Measurements from ENCODE around the gene XPA. TPM values are rescaled to one million over a fixed set of nuclear protein-coding genes. Genes with fewer than 3 reads are reported as not detected.
A peak's percentile ranks its signal among the peaks of the same experiment; 100 is the strongest.

Gene XPA
- polyA plus RNA-seq, 1 experiment, result 1.4 TPM

DNA sequence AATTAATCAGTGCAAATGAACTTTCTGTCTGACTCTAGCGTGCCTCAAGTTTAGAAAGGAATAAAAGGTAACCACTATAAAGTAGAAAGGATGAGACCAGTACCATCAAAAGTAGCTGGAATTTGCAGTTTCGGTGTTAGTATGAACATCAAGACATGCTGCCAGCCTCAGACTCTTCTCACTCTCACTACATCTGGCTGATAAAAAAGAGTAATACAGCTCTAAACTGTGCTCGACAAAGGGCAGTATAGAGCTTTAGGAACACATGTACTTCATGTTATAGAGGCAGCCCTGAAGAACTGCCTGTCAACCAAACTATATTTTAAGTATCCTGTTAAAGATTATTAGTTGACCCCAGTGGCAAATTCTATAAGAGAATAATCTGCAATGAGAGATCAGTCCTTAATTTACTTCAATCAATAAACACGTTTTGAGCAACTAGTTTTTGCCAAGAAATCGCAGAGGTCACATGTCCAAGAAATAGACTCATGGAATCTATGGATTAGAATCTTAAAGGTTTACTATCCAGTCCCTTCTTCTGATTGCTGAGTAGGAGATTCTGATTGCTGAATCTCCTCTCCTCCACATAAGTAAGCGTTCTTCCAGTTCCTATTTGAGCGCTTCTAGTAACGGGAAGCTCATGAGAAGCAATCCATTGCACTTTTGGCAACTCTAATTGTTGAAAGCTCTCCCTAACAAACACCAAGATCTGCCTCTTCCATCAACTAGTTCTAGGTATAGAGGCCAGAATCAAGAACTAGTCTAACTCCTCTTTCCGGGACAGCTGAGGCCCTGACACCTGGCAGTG, 941 bp downstream of the XPA start:
- ChIA-PET CTCF (interaction anchor here (0.8 to 1.9 kb wide), 4 partner anchors 17 to 287 kb away, joined by 3 to 7 read pairs (median 4); no protein-coding TSS in a partner anchor), POLR2A (no interaction called here)
- DNase-seq (ENCODE audit: low read depth), result no peak
- H3K27me3 ChIP-seq (ENCODE audit: control insufficient read depth, insufficient read depth, low read length), result no peaks in the 10 kb centered on the region; the same call in none of the 2 replicates
- TF ChIP-seq, protein P1, sequence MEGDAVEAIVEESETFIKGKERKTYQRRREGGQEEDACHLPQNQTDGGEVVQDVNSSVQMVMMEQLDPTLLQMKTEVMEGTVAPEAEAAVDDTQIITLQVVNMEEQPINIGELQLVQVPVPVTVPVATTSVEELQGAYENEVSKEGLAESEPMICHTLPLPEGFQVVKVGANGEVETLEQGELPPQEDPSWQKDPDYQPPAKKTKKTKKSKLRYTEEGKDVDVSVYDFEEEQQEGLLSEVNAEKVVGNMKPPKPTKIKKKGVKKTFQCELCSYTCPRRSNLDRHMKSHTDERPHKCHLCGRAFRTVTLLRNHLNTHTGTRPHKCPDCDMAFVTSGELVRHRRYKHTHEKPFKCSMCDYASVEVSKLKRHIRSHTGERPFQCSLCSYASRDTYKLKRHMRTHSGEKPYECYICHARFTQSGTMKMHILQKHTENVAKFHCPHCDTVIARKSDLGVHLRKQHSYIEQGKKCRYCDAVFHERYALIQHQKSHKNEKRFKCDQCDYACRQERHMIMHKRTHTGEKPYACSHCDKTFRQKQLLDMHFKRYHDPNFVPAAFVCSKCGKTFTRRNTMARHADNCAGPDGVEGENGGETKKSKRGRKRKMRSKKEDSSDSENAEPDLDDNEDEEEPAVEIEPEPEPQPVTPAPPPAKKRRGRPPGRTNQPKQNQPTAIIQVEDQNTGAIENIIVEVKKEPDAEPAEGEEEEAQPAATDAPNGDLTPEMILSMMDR (IDR thresholded peaks at IDR 0.05; ENCODE audit: insufficient read depth, low read depth, low read length), result no peak
- no peaks in the 10 kb centered on the region for H3K36me3 ChIP-seq (ENCODE audit: control insufficient read depth, insufficient read depth, low read length)
- H3K4me3 ChIP-seq (ENCODE audit: low read depth, low read length), result peak overlapping the region; percentile 85

DNA sequence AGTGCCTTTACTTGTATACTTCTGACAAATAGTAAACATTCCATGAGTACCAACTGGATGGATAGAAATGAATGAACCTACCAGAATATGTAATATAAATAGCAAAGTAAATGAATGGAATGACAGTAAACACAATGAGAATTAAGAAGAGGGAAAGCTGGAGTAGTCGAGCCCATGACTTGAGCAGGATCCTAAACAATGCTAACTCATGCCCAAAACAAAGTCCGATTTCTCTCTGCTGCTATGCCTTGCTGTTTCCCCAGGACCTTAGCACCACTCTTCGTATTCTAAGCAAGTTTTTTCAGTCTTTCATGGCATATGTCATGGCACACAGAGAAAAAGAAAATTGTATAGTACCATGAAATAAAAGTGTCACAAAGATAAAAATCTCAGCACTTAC, 1.8 kb downstream of the XPA start:
- DNase-seq (ENCODE audit: low read depth), result no peak
- CTCF ChIA-PET, result no interaction called here

DNA sequence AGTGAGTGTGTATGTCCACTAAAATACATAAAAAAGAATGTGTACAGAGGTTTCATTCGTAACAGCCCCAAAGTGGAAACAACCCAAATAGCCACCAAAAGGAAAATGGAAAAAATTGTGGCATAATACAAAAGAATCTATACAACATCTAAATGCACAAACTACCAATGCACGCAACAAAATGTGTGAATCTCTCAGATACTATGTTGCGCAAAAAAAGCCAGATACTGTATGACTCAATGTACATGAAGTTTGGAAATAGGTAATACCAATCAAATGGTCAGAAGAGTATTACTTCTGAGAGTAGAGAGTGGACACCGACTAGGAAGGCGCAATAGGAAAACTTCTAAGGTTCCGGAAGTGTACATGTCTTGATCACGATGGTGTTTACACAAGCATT, 2.4 kb downstream of the XPA start:
- no peak for DNase-seq (ENCODE audit: low read depth)
- ChIA-PET POLR2A (no interaction called here), CTCF (no interaction called here)
- TF ChIP-seq, protein P1 (IDR thresholded peaks at IDR 0.05; ENCODE audit: insufficient read depth, low read depth, low read length), result no peak
- no peak overlapping the region for H3K4me3 ChIP-seq (ENCODE audit: low read depth, low read length)
- H3K36me3 ChIP-seq (ENCODE audit: control insufficient read depth, insufficient read depth, low read length), result no peaks in the 10 kb centered on the region; the same call in 1 of the 2 replicates
- no peaks in the 10 kb centered on the region for H3K27me3 ChIP-seq (ENCODE audit: control insufficient read depth, insufficient read depth, low read length)

More for the DNA sequence above, 1.8 kb downstream of the XPA start:
- no peaks in the 10 kb centered on the region; the same call in 1 of the 2 replicates for H3K27me3 ChIP-seq (ENCODE audit: control insufficient read depth, insufficient read depth, low read length)
- TF ChIP-seq, protein P1 (IDR thresholded peaks at IDR 0.05; ENCODE audit: insufficient read depth, low read depth, low read length), result no peak
- H3K4me3 ChIP-seq (ENCODE audit: low read depth, low read length), result no peak overlapping the region; the same call in 1 of the 2 replicates
- POLR2A ChIA-PET, result no interaction called here
- H3K36me3 ChIP-seq (ENCODE audit: control insufficient read depth, insufficient read depth, low read length), result no peaks in the 10 kb centered on the region

DNA sequence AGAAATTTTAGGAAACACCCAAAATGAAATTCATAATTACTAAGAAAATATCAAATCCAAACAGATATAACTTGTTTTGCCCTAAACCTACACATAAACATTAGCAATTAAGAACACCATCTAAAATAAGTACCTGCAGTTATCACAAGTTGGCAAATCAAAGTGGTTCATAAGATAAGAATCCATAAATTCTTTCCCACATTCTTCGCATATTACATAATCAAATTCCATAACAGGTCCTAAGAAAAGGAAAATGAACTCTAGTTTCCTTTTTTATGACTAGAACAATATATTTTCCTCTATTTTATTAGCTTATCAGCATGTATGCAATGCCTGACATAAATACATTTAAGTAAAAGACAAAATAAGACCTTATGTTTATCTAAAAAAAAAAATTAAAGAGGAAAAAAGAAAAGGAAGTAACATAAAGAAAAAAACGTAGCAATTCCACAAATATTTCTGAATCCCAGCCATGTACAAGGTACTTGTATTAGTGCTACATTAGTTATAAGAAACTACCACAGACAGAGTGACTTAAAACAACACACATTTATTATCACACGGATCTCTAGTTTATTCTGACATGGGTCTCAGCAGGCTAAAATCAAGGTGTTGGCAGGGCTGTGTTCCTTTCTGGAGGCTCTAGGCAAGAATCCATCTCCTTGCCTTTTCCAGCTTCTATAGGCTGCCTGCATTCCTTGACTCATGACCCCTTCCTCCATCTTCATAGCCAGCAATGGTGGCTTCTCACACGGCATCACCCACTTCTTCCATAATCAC, 7.5 kb downstream of the XPA start:
- POLR2A ChIA-PET, result no interaction called here
- TF ChIP-seq, protein P1 (IDR thresholded peaks at IDR 0.05; ENCODE audit: insufficient read depth, low read depth, low read length), result no peak
- no peak for DNase-seq (ENCODE audit: low read depth)
- CTCF ChIA-PET, result interaction anchor here (1.7 kb wide), 1 partner anchor 211 kb away, joined by 7 read pairs; no protein-coding TSS in a partner anchor
- peaks cover 2% of the 10 kb centered on the region; the same call in 1 of the 2 replicates for H3K36me3 ChIP-seq (ENCODE audit: control insufficient read depth, insufficient read depth, low read length)
- H3K4me3 ChIP-seq (ENCODE audit: low read depth, low read length), result no peak overlapping the region
- no peaks in the 10 kb centered on the region for H3K27me3 ChIP-seq (ENCODE audit: control insufficient read depth, insufficient read depth, low read length)

DNA sequence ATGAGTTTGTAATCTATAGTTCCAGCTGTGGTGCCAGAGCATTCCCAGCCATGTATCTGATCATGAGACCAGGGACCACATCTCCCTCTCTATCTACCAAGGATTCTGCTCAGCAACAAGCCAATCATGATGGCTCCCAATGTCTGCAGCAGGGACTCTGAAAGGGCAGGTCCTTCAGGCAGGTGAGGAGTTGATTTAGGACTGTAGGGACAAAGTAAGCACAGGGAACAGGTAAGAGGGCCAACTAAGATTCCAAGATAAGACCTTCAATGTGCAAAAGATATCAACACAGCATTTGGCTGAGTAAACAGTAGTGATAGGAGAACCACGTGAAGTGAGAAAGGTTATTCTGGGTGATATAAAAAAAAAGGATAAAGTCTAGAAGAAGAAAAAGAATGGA, 8.5 kb downstream of the XPA start:
- TF ChIP-seq, protein P1 (IDR thresholded peaks at IDR 0.05; ENCODE audit: insufficient read depth, low read depth, low read length), result no peak
- Histone ChIP-seq H3K27me3 (ENCODE audit: control insufficient read depth, insufficient read depth, low read length) (no peaks in the 10 kb centered on the region), H3K36me3 (ENCODE audit: control insufficient read depth, insufficient read depth, low read length) (peaks cover 2% of the 10 kb centered on the region), H3K4me3 (ENCODE audit: low read depth, low read length) (no peak overlapping the region)
- ChIA-PET POLR2A (no interaction called here), CTCF (interaction anchor here (1.7 kb wide), 1 partner anchor 212 kb away, joined by 7 read pairs; no protein-coding TSS in a partner anchor)
- no peak for DNase-seq (ENCODE audit: low read depth)

All from BJ (cell line).